Immature natural killer cell (primary cell): ENCODE results near the gene C2orf80. TPM values are rescaled to one million over a fixed set of nuclear protein-coding genes. Genes with fewer than 3 reads are reported as not detected.
"Not testable (repeated sequence)": the region's sequence is repeated elsewhere in the genome, so short reads cannot be mapped to it uniquely, and the experiment has no call there.

Experiments used
- DNase-seq, 3 donors: peaks; one replicate each; pipeline ENCODE4 v3.0.0; 2022; ENCODE audit warnings: mixed read lengths in 1 of 3
- H3K27ac Mint-ChIP-seq, 6 donors: one replicate each; pipeline ENCODE4 v1.8.0; 2020; ENCODE audit warnings: mixed read lengths in 6 of 6, mild to moderate bottlenecking in 5 of 6, inconsistent platforms in 4 of 6, moderate library complexity in 3 of 6
- H3K27me3 Mint-ChIP-seq, 3 donors: one replicate each; pipeline ENCODE4 v1.8.0; 2020 to 2021; ENCODE audit warnings: low read depth in 3 of 3, mild to moderate bottlenecking in 3 of 3, mixed read lengths in 3 of 3, moderate library complexity in 3 of 3, inconsistent platforms in 1 of 3
- H3K36me3 Mint-ChIP-seq, 3 donors: one replicate each; pipeline ENCODE4 v1.8.0; 2020; ENCODE audit warnings: mixed read lengths in 3 of 3, inconsistent platforms in 2 of 3, mild to moderate bottlenecking in 2 of 3
- H3K4me1 Mint-ChIP-seq, 2 donors: one replicate each; pipeline ENCODE4 v1.8.0; 2020; ENCODE audit warnings: inconsistent platforms in 2 of 2, mild to moderate bottlenecking in 2 of 2, mixed read lengths in 2 of 2, moderate library complexity in 1 of 2
- H3K4me3 Mint-ChIP-seq, 5 donors: one replicate each; pipeline ENCODE4 v1.8.0; 2020; ENCODE audit warnings: mild to moderate bottlenecking in 5 of 5, mixed read lengths in 5 of 5, inconsistent platforms in 3 of 5, moderate library complexity in 3 of 5
- H3K9me3 Mint-ChIP-seq, 6 donors: one replicate each; pipeline ENCODE4 v1.8.0; 2020; ENCODE audit warnings: mild to moderate bottlenecking in 6 of 6, mixed read lengths in 6 of 6, inconsistent platforms in 4 of 6, moderate library complexity in 3 of 6
- polyA plus RNA-seq, 3 donors: library from polyadenylated mRNA; unstranded; fragments of 300-500 nt; fragmentation: Illumina TruSeq; gene quantifications; one replicate each; pipeline ENCODE4 v1.2.3, GENCODE V29; 2021

Gene C2orf80
- polyA plus RNA-seq, result not detected

DNA sequence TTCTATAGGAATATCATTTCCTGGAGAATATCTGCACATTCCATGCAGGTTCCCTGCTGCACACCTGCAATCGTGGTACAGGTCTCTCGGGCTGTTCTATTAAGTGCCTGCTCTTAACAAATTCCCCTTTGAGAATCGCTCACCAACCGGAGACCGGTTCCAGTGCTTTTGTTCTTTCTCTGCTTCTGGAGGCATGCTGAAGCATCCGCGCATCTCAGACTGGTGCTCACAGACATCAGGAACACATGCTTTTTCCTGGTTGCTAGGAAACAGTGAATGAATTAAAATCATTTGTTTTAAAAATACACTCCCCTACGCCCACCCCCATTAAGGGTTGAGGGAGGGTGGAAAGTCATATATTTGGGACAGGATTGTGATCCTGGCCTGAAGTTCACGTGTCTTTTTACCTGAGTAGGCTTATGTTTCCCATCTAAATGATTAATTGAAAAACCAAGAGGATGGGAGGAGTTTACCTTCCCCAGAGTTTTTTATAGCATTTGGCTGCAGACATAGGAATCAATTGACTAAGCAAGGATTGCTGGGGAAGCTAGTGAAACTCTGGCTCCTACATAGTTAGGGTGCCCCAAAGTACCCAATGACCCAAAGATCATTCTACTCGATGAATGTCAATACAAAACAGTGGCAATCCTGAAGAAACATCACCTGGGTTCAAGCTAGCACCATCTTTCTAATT is at the start of gene C2orf80:
C2orf80 (minus strand) TSS at position 221 of the 694 bp plus-strand sequence. CDS start 3,044 bp downstream, outside the sequence.
- DNase-seq, result no peak
- no peaks in the 10 kb centered on the region for H3K9me3 Mint-ChIP-seq
- H3K36me3 Mint-ChIP-seq, result no peaks in the 10 kb centered on the region
- H3K4me1 Mint-ChIP-seq, result no peaks in the 10 kb centered on the region
- H3K4me3 Mint-ChIP-seq, result no peak within 1 kb of the TSS
- peaks cover 0 to 13% (median 2%) of the 10 kb centered on the region in 3 donors for H3K27me3 Mint-ChIP-seq
- H3K27ac Mint-ChIP-seq, result no peak within 1 kb of the TSS

DNA sequence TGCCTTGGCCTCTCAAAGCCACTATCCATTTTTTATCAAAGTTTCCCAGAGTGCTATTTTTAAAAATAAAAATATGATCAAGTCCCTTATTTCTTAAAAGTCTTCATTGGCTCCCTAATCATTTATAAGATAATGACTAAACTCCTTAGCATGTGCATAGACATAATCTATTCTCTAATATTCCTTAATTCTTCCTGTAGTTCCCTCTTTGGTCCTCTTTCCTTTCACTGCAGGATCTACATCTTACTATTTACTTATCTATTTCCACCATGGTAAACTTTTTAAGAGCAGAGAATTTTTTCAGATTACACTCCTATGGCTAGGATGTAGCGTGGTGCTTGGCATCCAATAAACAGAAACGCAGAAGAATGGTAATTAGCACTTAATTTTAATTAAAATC is 46.0 kb upstream of the C2orf80 start:
- Mint-ChIP-seq H3K27me3 (peaks cover 0 to under 1% (median 0%) of the 10 kb centered on the region in 3 donors), H3K4me1 (no peaks in the 10 kb centered on the region), H3K36me3 (peaks cover 32 to 49% (median 33%) of the 10 kb centered on the region in 3 donors), H3K4me3 (no peak overlapping the region), H3K27ac (no peak overlapping the region), H3K9me3 (peaks cover 0 to 15% (median 4%) of the 10 kb centered on the region in 6 donors)
- DNase-seq, result no peak

DNA sequence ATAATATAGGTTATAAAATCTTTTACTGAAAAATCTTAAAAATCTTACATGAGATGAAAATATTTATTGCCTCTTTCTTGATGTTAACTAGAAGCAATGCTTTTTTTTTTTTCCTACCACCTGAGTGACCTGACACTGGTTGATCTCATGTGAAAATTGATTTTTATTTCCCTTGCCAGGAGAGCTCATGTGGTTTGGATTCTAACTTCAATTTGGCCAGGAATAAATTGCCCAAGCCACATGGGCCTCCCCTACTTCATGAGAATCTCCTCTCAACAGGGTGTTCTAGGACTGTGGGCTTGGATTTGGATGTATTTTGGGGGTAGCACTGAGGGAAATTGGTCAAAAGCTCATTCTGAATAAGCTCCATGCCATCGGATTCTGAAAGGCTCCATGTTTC is 45.0 kb upstream of the C2orf80 start:
- no peak overlapping the region for H3K4me3 Mint-ChIP-seq
- no peaks in the 10 kb centered on the region for H3K4me1 Mint-ChIP-seq
- H3K27ac Mint-ChIP-seq, result no peak overlapping the region
- no peak for DNase-seq
- H3K27me3 Mint-ChIP-seq, result peaks cover 0 to 4% (median 0%) of the 10 kb centered on the region in 3 donors
- peaks cover 27 to 42% (median 28%) of the 10 kb centered on the region in 3 donors for H3K36me3 Mint-ChIP-seq
- H3K9me3 Mint-ChIP-seq, result peaks cover 0 to 16% (median 4%) of the 10 kb centered on the region in 6 donors

DNA sequence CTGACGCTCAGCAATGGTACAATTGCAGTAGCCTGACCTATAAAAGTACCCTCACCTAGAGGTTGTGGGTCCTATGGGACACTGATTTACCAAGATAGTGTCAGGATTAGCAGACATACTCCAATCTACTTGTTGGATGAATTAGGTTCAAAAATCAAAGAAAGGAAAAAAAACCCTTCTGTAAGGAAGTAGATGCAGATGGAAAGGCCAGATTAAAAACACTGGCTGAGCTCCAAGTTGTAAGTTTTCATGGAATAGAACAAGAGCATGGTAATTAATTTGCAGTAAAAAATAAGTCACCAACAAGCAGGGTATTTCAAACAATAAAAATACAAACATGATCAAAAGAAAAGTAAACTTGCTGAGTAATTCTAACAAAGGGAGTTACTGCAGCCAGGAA is 38.6 kb upstream of the C2orf80 start:
- no peak for DNase-seq
- H3K27me3 Mint-ChIP-seq, result peaks cover 1 to 4% (median 2%) of the 10 kb centered on the region in 3 donors
- no peak overlapping the region for H3K4me3 Mint-ChIP-seq
- H3K27ac Mint-ChIP-seq, result no peak overlapping the region
- H3K9me3 Mint-ChIP-seq, result peaks cover 0 to 16% (median 3%) of the 10 kb centered on the region in 6 donors
- no peaks in the 10 kb centered on the region for H3K4me1 Mint-ChIP-seq
- H3K36me3 Mint-ChIP-seq, result peaks cover 0 to 9% (median 5%) of the 10 kb centered on the region in 3 donors

DNA sequence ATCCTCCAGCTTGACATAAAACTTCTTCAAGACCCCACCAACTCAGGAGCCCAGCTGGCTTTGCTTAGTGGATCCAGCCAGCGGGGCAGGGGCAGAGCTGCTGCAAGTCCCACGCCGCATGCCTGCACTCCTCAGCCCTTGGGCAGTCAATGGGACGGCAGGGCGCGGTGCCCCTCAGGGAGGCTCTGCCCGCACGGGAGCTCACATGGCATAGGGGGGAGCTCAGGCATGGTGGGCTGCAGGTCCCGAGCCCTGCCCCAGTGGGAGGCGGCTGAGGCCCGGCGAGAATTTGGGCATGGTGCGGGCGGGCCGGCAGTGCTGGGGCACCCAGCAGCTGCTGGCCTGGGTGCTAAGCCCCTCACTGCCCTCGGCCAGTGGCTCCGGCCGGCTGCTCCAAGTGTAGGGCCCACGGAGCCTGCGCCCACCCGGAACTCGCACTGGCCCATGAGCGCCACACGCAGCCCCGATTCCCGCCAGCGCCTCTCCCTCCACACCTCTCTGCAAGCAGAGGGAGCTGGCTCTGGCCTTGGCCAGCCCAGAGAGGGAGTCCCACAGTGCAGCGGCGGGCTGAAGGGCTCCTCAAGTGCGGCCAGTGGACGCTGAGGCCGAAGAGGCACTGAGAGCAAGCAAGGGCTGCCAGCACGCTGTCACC is 37.9 kb upstream of the C2orf80 start:
- Mint-ChIP-seq H3K4me1 (no peaks in the 10 kb centered on the region), H3K27me3 (peaks cover 1 to 4% (median 2%) of the 10 kb centered on the region in 3 donors), H3K9me3 (peaks cover 0 to 16% (median 3%) of the 10 kb centered on the region in 6 donors), H3K36me3 (peaks cover 0 to 9% (median 5%) of the 10 kb centered on the region in 3 donors), H3K4me3 (no peak overlapping the region), H3K27ac (no peak overlapping the region)
- no peak for DNase-seq

DNA sequence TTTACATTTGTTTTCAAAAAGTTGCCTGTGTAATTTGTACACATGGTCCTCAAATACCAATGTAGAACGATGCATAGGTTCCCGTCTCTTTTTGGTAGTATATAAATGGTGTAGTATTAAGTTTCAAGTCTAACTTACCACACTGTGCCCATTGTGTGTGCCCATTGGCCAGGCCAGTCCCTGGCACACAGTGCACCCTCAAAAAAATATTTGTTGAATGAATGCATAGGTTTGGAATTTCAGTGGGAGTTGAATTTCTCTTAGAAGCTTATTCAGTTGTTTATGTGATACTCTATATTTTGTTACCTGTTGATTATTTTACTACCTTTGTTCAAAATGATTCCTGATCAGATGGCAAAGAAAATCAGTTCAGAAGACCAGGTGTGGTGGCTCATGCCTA is 35.0 kb upstream of the C2orf80 start:
- Mint-ChIP-seq H3K36me3 (peaks cover 0 to 4% (median 0%) of the 10 kb centered on the region in 3 donors), H3K27me3 (peaks cover 0 to 6% (median 1%) of the 10 kb centered on the region in 3 donors)

DNA sequence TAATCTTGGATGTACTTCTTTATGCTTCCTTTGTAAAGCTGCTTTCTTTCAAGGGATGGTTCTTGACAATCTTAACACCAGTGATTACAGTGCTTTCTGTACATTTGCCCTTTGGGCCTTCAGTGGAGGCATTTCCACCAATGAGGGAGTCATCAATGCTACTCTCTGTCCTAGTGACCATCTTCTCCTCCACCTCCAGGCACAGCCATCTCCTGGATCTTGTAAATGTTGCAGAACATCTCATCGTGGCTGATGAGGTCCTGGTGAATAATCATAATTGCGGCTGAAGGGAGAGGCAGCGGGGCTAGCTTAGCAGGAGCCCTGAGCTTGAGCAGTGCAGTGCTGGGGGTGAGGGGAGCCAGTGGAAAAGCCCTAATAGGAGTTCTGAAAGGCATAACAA is 32.5 kb upstream of the C2orf80 start:
- Mint-ChIP-seq H3K36me3 (peaks cover 0 to 4% (median 0%) of the 10 kb centered on the region in 3 donors), H3K4me1 (no peaks in the 10 kb centered on the region), H3K27me3 (peaks cover 0 to 8% (median 2%) of the 10 kb centered on the region in 3 donors), H3K4me3 (no peak overlapping the region), H3K9me3 (no peaks in the 10 kb centered on the region), H3K27ac (no peak overlapping the region)
- DNase-seq, result no peak

More for the DNA sequence above, 35.0 kb upstream of the C2orf80 start:
- H3K4me3 Mint-ChIP-seq, result no peak overlapping the region
- no peak for DNase-seq
- H3K4me1 Mint-ChIP-seq, result no peaks in the 10 kb centered on the region
- no peak overlapping the region for H3K27ac Mint-ChIP-seq
- H3K9me3 Mint-ChIP-seq, result peaks cover 0 to 2% (median 0%) of the 10 kb centered on the region in 6 donors

DNA sequence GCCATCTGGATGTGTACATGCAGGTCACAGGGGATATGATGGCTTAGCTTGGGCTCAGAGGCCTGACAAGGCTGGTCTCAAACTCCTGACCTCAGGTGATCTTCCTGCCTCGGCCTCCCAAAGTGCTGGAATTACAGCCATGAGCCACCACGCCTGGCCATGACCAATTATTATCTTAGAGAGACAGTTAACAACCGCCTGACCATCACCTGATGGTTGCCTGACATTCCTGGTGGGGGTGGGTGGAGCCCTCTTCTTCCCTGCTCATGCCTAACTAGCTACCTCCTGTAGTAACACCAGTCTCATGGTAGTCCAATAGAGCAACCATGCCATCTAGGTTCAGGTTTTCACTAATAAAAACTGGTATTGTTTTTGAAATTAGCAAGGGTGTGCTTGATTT is 32.0 kb upstream of the C2orf80 start:
- H3K4me1 Mint-ChIP-seq, H3K36me3 Mint-ChIP-seq, DNase-seq, H3K27me3 Mint-ChIP-seq, H3K4me3 Mint-ChIP-seq, H3K9me3 Mint-ChIP-seq, H3K27ac Mint-ChIP-seq: not testable (repeated sequence)

DNA sequence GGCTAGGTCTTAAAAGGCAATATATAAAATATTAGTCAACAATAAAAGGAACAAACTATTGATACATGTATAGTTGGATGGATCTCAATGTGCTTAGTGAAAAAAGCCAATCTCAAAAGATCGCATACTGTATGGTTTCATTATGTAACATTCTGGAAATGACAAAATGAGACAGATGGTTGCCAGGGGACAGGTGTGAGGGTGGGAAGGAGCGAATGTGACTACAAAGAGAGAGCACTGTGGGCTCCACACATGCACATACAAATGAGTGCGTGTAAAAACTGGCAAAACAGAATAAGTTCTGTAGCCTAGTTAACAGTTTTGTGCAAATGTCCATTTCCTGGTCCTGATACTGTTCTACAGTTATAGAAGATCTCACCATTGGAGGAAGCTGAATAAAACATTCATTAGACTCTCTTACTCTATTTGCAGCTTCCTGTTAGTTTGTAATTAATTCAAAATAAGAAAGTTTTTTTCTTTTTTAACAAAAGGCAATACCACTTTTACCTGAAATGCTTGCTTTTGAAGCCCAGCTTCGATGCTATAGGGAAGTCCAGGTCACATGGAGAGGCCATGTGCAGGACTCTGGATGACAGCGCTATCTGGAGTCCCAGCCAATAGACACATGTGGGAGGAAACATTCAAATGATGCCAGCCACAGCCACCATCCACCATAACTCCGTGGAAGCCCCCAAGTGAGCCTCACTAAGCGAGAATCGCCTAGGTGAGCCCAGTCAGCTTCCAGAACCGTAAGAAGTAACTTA is 21.0 kb upstream of the C2orf80 start:
- Mint-ChIP-seq H3K4me3 (no peak overlapping the region), H3K36me3 (no peaks in the 10 kb centered on the region), H3K9me3 (no peaks in the 10 kb centered on the region), H3K27ac (no peak overlapping the region), H3K4me1 (no peaks in the 10 kb centered on the region), H3K27me3 (peaks cover 0 to 3% (median 2%) of the 10 kb centered on the region in 3 donors)
- DNase-seq, result no peak

DNA sequence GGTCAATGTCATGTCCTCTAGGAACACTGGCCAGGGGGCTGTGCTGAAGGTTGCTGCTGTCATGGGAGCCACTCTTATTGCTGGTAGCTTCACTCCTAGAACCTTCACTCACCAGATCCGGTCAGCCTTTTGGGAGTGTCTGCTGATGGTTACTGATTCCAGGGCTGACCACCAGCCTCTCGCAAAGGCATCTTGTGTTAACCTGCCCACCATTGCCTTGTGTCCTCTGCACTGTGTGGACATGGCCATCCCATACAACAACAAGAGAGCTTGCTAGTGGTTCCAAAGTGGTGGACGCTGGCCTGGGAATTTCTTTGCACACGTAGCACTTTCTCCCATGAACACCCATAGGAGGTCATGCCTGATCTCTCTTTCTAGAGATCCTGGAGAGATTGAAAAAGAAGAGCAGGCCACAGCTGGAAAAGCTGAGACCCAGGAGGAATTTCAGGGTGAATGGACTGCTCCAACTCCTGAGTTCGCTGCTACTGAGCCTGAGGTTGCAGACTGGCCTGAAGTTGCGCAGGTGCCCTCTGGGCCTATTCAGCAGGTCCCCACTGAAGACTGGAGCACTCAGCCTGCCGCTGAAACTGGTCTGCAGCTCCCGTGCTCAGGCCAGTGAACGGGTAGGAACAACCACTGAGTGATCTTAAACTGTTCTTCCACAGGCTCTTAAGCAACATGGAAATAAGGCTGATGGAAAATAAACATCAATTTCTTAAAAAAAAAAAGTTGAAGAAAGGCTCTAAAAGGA is 18.7 kb upstream of the C2orf80 start:
- no peaks in the 10 kb centered on the region for H3K4me1 Mint-ChIP-seq
- no peaks in the 10 kb centered on the region for H3K9me3 Mint-ChIP-seq
- no peak for DNase-seq
- peaks cover 0 to 3% (median 0%) of the 10 kb centered on the region in 3 donors for H3K27me3 Mint-ChIP-seq
- H3K27ac Mint-ChIP-seq, result no peak overlapping the region
- no peaks in the 10 kb centered on the region for H3K36me3 Mint-ChIP-seq
- no peak overlapping the region for H3K4me3 Mint-ChIP-seq

DNA sequence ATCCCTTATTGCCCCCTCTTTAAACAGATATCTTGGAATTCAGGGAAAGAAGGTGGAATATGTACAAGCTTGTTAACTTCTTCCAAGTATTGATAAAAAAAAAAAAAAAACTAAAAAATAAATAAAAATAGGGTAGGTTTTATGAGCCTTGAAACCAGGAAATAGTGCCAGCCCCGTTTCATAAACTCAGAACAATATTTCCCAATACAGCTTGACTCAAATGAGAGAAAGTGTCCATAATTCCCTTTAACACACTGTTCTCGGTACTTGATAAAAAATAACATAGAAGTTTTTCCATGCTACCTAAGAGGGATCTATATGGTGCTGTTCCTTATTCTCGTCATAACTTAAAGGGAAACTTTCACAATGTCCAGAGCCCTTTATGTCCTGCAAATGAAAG is 17.9 kb upstream of the C2orf80 start:
- peaks cover 0 to 3% (median 0%) of the 10 kb centered on the region in 3 donors for H3K27me3 Mint-ChIP-seq
- no peaks in the 10 kb centered on the region for H3K9me3 Mint-ChIP-seq
- H3K36me3 Mint-ChIP-seq, result no peaks in the 10 kb centered on the region
- no peak overlapping the region for H3K4me3 Mint-ChIP-seq
- no peak overlapping the region for H3K27ac Mint-ChIP-seq
- DNase-seq, result no peak
- no peaks in the 10 kb centered on the region for H3K4me1 Mint-ChIP-seq

DNA sequence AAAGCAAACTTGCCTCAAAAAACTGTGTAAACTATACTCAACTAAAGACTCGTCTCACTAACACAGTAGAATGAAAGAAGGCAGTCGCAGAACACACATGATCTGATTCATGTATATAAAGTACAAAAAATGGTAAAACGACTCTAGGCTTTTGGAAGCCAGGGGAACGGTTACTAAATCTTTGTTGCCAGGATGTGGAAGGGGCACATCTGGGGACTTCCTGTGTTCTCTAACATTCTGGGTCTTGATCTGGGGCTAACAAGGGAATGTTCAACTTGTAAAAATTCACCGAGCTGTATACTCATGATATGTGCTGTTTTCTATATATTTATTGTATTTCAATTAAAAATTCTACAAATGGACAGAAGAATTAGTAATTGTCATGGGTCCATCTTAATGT is 14.3 kb upstream of the C2orf80 start:
- no peaks in the 10 kb centered on the region for H3K36me3 Mint-ChIP-seq
- no peak overlapping the region for H3K4me3 Mint-ChIP-seq
- no peaks in the 10 kb centered on the region for H3K9me3 Mint-ChIP-seq
- H3K4me1 Mint-ChIP-seq, result no peaks in the 10 kb centered on the region
- DNase-seq, result no peak
- H3K27ac Mint-ChIP-seq, result no peak overlapping the region
- H3K27me3 Mint-ChIP-seq, result peaks cover 0 to 5% (median 0%) of the 10 kb centered on the region in 3 donors

DNA sequence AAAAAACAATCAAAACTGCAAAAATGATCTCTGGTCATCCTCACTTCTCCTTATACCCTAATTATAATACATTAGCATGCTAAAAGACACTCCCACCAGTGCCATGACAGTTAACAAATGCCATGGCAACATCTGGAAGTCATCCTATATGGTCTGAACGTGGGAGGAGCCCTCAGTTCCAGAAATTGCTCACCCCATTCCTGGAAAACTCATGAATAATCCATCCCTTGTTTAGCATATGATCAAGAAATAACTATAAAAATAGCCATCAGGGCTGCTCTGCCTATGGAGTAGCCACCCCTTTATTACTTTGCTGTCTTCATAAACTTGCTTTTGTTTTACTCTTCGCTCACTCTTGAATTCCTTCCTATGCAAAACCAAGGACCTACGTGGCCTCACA is 5.7 kb upstream of the C2orf80 start:
- H3K27ac Mint-ChIP-seq, result no peak overlapping the region
- no peaks in the 10 kb centered on the region for H3K36me3 Mint-ChIP-seq
- no peaks in the 10 kb centered on the region for H3K4me1 Mint-ChIP-seq
- H3K27me3 Mint-ChIP-seq, result peaks cover 0 to 5% (median 4%) of the 10 kb centered on the region in 3 donors
- no peak for DNase-seq
- H3K4me3 Mint-ChIP-seq, result no peak overlapping the region
- no peaks in the 10 kb centered on the region for H3K9me3 Mint-ChIP-seq
